Stimulated activated naive CD8-positive, alpha-beta T cell treated with anti-CD3 and anti-CD28 coated beads, Interleukin-15, Interleukin-2, amounts not matched to agents 100 U/mL and 50 U/mL, for 24 hours (primary cell): ENCODE data around the gene CDCA3.

Experiments
- ATAC-seq: fragments of 150-1000 bp; cut with Tn5 transposase; one replicate; pipeline ENCODE4 v1.10.0; 2021
- DNase-seq: peaks from one replicate; pipeline ENCODE4 v3.0.0; 2021

CDCA3 gene

DNA sequence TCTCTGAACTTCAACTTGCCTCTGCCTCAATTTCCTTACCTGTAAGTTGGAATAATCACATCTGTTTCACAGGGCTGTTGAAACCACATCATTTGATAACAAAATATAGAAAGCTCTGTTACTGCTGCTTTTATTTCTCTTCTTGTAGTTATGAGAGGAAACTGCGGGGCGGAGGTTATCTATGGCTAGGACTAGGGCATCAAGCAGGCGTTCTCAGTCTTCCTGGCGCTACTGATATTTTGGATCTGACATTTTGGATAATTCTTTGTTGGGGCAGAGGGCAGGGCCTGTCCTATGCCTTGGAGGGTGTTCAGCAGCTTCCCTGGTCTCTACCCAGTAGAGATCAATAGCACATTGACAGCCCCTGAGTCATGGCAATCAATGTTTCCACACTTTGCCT is 19.0 kb downstream of the CDCA3 start:
- DNase-seq (no peak), ATAC-seq (no peak)

DNA sequence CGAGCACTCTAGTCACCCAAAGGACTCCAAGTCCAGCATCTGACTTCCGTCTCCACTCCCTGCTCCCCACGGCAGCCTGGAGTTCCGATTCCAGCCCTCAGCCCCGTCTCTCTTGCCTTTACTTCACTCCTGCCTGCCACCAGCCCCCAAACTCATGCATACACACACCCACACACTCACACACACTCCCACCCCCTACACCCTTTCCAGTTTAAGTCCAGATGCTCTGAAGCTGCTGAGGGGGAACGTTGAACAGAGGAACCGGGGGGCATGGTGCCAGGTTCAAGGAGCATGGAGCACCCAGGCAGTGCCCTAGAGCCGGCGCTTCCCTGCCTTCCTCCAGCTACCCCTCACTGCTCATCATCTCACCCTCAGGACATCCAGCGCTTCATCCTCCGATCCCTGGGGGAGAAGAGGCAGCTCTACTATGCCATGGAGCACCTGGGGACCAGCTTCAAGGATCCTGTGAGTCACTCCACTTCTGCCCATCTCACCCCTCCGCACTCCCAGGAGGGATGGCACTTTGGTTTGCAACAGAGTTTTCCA is 19.6 kb downstream of the CDCA3 start:
- DNase-seq (no peak), ATAC-seq (no peak)

DNA sequence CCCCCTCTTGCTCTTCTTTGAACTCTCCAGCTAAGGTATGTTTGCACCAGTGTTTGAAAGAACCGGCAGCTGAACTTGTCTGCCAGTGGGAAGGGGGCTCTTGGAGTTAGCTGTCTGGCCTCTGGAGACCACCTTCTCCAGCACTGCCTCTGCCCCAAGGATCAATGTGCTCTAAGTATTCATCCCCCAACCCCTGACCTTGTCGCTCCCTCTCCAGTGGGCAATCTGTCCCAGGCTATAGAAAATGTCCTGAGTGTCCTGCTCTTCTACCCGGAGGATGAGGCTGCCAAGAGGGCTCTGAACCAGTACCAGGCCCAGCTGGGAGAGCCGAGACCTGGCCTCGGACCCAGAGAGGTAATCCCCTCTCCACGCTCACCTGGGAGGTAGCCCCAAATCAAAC is 20.1 kb downstream of the CDCA3 start:
- DNase-seq (no peak), ATAC-seq (no peak)

DNA sequence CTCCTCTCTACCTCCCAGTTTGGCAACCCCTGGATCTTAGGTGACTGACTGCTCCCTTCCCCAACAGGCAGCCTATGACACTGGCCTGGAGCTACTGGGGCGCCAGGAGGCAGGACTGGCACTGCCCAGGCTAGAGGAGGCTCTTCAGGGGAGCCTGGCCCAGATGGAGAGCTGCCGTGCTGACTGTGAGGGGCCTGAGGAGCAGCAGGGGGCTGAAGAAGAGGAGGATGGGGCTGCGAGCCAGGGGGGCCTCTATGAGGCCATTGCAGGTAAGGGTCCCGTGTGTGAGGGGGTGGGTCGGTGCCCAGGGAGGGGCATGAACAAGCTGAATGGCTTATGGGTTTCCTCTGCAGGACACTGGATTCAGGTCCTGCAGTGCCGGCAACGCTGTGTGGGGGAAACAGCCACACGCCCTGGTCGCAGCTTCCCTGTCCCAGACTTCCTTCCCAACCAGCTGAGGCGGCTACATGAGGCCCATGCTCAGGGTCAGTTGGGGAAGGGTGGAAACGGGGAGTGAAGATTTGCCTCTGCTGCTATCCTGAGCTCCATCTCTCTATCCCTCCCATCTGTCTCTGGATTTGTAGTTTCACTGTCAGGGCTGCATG is 20.7 kb downstream of the CDCA3 start:
- DNase-seq (no peak), ATAC-seq (no peak)

DNA sequence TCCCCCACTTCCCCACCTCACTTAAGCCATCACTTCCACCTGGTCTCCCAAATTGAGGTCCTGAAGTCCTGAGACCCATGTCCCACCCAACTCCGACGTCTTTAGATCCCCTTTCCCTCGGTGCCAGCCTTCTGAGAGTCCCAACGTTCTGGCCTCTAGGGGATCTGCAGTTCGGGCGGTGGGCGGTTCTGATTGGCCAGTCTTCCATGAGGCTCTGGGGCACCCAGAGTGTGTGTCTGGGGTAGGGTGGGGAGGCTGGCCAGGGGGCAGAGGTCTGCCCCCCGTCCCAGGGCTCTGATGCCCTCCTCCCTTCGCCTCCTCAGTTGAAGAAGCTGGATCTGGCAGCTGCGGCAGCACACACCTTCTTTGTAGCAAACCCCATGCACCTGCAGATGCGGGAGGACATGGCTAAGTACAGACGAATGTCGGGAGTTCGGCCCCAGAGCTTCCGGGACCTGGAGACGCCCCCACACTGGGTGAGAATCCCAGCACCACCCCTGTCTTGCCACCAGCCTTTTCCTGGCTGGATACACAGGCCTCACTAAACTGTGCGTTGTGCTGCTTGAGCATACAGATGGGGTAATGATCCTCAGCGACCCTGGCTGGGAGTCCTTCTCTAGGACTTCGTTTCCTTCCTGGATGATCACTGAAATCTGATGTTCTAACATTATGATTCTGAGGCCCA is 21.4 kb downstream of the CDCA3 start:
- no peak for DNase-seq

DNA sequence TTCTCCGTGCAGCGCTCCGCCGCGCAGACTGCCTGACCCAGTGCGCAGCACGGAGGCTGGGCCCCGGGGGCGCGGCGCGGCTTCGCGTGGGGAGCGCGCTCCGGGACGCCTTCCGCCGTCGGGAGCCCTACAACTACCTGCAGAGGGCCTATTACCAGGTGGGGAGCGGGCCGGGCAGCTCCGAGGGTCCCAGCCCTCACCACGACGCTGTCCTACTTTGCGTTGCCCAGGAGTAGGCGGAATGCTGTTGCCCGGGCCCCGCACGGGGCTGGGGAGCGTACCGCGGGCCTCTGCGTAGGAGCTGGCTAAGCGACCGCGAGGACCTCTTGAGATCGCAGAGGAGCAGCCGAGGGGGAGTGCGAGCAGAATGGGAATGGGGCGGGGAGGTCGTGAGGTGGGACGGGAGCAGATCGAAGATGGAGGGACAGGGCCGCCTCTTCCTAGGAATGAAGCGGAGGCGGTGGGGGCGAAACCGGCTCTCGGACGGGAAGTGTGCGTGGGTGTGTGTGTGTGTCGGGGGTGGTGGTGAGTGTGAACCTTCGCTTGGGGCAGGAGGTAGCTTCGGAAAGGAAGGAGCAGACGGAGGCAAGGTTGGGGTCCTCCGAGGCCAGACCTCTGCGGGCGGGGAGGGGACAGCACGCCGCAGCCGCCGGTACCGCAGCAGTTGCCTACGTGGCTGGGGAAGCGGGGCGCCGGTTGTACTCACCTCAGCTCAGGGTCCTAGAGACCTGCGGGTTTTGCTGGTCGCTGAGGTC is 22.1 kb downstream of the CDCA3 start:
- ATAC-seq (peak; percentile 19), DNase-seq (peak; percentile 45)

More for the DNA sequence above, 21.4 kb downstream of the CDCA3 start:
- ATAC-seq, result no peak

DNA sequence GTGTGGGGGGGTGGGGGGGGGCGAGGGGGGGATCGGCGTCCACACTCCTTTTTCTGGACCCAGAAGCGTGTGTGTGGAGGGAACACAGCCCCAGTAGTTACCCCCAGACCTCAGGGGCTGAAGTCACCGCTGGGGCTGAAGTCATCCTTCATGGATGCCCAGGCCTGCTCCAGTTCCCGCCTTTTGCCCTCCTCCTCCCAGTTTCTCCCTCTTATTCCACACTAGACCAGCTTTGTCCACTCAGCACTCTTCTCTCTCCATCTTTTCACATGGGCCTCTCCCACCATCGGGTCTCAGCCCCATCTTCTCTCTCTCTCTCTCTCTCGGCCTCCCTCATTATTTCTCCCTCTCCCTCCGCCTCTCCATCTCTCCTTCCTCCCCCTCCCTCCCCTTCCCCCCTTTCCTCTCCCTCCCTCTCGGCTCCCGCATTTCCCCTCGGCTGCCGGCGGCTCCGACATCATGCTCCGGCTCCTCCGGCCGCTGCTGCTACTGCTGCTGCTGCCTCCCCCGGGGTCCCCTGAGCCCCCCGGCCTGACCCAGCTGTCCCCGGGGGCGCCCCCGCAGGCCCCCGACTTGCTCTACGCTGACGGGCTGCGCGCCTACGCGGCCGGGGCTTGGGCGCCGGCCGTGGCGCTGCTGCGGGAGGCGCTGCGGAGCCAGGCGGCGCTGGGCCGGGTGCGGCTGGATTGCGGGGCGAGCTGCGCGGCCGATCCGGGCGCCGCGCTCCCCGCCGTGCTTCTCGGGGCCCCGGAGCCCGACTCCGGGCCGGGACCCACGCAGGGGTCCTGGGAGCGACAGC is 22.9 kb downstream of the CDCA3 start, which contains the start of gene P3H3:
Gene P3H3, plus strand, starts transcription at position 426 of the 799 bp plus-strand sequence. Its CDS starts 34 bp downstream, at position 460.
- DNase-seq (peak; percentile 30), ATAC-seq (peak; percentile 8)

DNA sequence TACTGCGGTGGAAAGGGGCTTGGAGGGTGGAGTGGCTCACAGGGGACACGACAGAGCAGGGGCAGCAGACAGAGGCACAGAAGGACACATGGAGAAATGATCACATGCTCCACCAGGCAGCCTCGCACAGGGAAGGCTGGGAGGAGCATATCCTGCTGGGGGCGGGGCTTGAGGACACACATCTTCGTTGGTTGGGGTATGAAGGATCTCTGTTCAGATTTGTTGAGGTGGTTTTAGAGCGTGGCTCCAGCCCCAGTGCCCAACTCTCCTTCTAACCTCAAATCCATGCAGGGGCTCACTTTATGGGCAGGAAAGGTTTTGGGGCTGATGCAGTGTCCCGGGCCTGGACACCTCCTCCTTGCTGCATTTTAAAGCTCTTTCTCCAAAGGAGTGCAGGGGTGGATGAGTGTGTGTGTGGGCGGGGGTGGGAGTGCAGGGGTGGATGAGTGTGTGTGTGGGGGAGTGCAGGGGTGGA is 23.6 kb downstream of the CDCA3 start:
- ATAC-seq, result no peak
- peak; percentile 71 for DNase-seq

DNA sequence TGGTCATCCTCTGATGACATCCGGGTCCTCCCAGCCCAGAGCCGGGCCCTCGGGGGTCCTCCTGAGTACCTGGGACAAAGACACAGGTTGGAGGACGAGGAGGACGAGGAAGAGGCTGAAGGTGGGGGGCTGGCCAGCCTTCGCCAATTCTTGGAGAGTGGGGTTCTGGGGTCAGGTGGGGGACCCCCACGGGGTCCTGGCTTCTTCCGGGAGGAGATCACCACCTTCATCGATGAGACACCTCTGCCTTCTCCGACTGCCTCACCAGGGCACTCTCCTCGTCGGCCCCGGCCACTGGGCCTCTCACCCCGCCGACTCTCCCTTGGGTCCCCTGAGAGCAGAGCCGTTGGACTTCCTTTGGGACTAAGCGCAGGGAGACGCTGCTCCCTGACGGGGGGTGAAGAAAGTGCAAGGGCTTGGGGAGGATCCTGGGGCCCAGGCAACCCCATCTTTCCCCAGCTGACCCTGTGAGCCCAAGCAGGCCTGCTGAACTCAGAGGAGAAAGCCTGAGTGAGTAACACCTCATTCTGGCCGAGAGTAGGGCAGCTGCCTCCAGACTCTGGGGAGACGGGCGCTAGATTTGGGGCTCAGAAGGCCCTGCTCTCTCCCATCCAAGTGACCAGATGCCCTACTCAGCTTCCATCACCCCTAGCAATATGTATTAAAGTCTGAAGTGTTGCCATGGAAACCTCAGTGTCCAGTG is 24.2 kb downstream of the CDCA3 start:
- ATAC-seq, result no peak
- no peak for DNase-seq

DNA sequence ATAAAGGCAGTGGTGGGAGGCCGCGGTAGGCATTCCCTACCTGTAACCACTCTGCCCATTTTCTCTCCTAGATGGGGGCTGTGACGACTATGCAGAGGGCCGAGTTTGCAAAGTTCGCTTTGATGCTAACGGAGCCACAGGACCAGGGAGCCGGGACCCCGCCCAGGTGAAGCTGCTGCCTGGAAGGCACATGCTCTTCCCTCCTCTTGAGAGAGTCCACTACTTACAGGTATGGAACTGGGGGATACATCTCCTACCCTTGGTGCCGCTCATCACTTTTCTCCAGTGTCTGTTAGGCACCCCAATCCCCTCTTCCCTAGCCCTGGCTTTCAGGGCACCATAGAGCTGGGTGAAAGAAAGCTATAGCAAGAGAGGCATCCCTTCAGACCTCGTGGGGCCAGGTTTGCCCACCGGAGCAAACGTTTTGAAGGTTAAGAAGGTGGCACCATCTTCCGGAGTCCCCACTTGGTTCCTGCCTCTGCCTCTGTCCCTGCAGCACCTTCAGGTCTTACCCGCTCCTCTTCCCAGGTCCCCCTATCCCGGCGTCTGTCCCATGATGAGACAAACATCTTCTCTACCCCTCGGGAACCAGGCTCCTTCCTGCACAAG is 24.9 kb downstream of the CDCA3 start:
- no peak for ATAC-seq
- no peak for DNase-seq

DNA sequence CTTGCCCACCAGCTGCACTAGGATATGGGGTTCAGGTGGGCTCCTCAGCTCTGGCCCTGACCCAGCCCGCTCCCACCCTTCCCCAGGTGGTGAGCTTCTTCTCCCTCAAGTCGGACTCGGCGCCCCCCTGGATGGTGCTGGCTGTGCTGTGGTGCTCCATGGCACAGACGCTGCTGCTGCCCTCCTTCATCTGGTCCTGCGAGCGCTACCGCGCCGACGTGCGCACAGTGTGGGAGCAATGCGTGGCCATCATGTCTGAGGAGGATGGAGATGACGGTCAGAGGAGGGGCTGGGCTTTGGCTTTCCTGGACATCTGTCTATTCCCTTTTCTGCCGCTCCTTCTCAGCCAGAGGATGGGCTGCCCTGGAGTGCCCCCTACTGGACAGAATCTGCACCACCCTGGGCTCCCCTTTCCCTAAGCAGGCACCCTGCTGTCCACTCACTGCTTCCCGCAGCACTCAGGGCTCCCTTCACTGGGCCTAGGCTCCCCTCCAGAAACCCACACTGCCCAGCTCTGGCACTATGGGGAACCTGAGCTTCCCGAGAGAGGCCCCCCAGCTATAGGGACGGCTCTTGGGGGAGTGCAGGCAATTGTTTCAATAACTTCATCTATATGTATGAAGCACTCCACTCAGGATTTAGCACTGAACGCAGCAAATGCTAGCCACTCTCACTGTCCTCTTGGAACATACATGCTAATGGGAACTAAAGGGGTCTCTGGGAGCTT is 25.5 kb downstream of the CDCA3 start:
- peak; percentile 90 for DNase-seq
- peak; percentile 78 for ATAC-seq

DNA sequence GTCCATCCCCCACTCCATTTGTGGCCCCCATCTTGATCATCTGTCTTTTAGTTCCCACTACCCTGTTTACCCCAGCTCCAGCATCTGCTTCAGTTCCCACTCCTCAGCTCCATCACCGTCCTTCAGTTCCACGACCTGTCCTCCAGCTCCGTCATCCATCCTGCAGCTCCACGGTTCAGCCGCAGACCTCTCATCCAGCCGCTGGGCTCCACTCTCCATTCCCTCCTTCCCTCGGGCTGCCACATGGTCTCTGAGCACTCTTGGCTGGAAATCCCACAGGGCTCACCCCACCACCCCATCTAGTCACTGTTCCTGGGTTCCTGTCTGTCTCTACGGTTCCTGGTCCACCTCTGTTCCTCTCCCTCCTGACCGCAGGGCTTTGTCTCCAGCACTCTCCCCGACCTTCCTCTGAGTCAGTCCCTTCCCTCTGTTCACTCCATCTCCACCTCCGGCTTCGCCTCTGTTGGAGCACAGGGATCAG is 26.1 kb downstream of the CDCA3 start:
- ATAC-seq (no peak), DNase-seq (no peak)

DNA sequence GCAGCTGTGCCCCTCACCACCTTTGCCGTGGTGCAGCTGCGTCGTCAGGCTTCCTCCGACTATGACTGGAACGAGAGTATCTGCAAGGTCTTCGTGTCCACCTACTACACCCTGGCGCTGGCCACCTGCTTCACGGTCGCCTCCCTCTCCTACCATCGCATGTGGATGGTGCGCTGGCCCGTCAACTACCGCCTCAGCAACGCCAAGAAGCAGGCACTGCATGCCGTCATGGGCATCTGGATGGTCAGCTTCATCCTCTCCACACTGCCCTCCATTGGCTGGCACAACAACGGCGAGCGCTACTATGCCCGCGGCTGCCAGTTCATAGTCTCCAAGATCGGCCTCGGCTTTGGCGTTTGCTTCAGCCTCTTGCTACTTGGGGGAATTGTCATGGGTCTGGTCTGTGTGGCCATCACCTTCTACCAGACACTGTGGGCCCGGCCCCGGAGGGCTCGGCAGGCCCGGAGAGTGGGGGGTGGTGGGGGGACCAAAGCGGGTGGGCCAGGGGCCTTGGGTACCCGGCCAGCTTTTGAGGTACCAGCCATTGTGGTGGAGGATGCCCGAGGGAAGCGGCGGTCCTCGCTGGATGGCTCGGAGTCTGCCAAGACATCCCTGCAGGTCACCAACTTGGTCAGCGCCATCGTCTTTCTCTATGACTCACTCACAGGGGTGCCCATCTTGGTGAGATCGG is 26.9 kb downstream of the CDCA3 start:
- DNase-seq, result no peak
- ATAC-seq, result no peak

DNA sequence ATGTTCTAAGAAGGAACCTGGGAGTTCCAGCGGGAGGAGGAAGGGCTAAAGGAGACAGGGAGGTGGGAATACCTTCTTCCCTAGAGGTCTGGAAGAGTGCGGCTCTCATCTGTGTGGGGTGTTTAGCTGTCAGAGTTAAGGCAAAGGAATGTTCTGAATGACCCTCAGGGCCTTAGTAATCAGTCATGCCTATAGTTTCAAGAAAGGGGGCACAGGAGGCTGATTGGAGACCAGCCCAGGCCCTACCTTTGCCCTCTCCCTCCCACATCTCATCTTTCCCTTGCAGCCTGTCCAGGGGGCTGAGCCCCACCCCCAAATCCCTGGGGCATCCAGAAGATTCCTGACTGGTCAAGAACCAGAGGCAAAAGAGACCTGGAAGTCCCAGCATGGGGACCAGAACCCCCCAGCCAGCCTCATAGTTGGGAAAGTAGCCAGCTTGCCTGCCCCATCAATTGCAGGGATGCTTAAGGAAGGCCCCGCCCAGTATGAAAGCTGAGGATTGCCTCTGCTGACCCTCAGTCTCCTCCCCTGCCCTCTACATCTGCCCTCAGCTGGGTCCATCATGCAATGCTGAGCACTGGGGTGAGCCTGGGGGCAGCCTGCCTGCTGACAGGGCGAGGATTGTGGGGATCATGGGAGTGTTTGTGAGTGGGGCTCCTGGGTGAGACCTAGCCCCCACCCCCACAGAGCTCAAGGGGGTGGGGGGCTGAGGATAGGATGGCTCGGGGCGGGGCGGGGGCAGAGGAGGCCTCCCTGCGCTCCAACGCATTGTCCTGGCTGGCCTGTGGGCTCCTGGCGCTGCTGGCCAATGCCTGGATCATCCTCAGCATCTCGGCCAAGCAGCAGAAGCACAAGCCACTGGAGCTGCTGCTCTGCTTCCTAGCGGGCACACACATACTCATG is 27.7 kb downstream of the CDCA3 start:
- DNase-seq, result no peak
- no peak for ATAC-seq

DNA sequence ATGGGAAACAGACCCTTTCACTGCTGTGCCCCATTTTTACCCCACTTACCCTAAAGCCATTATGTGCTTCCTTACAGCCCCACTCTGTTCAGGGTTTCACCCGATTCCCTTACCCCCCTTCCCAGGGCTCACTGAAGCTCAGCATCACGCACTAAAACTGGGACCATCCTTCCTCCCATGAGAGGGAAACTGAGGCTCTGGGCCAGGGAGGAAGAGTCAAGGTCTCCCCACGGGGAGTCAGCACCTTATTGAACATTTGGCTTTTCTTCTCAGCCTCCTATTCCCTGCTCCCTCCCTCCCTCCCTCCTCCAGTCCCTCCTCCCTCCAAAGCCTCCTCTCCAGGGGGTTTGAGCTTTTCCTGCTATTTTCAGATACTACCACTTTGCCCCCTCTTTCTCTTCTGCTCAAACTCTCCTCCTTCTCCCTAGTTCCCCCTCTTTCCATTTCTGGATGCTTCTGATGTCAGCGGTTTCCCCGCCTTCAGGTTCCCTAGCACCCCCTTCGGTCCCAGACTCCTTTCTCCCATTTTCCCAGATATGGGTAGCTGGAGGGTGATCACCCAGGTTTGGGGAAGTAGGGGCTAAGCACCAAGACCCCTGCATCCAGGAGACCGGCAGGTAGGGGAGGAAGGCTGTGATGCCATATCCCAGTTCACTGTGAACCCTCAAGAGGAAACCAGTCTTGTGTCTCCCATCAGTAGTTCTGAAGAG is 28.5 kb downstream of the CDCA3 start:
- DNase-seq (no peak), ATAC-seq (no peak)

DNA sequence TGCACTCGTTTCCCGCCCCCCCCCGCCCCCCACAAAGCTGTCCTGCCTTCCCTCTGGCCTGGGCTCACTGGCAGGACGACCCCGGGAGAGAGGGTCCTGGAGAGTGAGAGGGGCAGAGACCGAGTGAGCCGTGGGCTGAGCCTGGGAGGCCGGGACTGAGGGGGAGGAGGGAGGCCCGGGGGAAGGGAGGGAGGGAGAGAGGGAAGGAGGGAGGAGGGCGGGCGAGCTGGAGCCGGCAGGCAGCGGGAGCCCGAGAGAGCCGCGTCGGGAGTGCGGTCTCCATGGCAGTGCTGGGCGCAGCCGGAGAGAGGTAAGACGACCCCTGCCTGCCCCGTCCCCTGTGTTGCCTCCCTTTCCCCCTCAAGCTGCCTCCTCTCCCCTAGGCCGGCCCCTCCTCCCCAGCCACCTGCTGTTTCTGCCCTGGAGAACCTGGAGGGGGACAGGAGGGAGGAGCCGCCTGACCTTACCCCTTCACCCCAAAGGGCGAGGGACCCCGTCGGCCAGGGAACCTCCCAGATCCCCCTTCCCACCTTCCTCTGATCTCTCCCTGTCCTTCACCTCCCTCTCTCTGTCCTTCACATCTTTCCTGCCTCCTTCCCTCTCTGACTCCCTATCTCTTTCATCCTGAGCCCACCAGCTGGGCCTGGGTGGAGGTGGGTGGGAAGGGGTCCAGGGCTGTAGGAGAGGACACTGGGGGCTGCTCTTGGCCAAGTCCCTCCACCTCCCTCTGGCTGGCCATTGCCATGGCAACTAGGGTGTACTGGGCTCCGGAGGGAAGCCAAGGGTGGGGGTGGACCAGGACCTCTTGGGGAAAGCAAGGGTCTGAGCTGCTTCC is 29.3 kb downstream of the CDCA3 start, which contains the start of gene GPR162:
Gene GPR162, plus strand, starts transcription at position 231 of the 835 bp plus-strand sequence. CDS start 2,078 bp downstream, outside the sequence.
- ATAC-seq, result no peak
- DNase-seq, result no peak

DNA sequence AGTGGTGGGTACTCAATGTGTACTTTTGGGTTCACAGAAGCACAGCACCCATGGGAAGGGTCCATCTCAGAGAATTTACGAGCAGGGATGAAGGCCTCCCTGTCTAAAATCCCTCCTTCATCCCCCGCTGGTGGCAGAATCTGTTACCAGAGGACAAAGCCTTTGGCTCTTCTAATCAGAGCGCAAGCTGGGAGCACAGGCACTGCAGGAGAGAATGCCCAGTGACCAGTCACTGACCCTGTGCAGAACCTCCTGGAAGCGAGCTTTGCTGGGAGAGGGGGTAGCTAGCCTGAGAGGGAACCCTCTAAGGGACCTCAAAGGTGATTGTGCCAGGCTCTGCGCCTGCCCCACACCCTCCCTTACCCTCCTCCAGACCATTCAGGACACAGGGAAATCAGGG is 30.9 kb downstream of the CDCA3 start:
- DNase-seq, result no peak
- no peak for ATAC-seq
